HG03064 (cell line): Measurements from ENCODE around the gene SLC25A12.

Experiments used
- ATAC-seq: cut with Tn5 transposase; IDR thresholded peaks from one replicate; pipeline ENCODE4 v1.9.1; 2021; ENCODE audit warnings: low read depth; ENCODE audit not compliant: unreplicated experiment

SLC25A12 gene

DNA sequence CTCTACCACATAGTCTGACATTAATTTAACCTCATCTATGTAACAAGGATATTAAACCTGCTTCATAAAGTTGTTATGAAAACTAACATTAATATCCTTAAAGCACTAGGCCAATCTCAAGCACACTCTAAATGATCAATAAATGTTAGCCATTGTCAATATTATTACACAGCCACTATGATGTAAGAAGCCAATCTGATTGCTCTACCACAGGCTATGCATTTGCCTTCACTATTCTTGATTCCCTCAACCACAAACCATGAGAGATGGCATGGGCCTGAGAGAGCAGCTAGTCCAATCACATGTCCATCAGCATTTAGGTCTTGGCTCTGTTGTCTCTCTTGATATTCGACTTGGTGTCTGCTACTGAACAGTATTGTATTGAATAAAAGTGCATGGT lies 4.2 kb downstream of the SLC25A12 start:
- ATAC-seq, result no peak

DNA sequence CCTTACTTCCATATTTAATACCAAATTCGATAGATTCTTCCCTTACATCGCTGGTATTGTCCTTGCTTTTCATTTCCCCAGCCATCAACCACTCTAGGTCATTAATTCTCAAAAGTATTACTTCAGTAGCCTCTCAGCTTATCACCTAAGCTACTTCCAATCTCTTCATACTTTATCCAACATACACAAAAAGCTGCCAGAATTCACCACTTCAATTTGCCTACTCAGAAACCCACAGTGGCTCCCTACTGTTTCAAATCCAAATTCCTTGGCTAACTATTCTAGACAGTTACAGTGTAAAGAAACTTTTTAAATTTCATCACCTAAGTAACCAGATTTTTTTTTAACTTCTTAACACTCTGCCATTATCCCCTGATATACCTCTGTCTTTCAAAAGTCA lies 4.7 kb downstream of the SLC25A12 start:
- no peak for ATAC-seq

DNA sequence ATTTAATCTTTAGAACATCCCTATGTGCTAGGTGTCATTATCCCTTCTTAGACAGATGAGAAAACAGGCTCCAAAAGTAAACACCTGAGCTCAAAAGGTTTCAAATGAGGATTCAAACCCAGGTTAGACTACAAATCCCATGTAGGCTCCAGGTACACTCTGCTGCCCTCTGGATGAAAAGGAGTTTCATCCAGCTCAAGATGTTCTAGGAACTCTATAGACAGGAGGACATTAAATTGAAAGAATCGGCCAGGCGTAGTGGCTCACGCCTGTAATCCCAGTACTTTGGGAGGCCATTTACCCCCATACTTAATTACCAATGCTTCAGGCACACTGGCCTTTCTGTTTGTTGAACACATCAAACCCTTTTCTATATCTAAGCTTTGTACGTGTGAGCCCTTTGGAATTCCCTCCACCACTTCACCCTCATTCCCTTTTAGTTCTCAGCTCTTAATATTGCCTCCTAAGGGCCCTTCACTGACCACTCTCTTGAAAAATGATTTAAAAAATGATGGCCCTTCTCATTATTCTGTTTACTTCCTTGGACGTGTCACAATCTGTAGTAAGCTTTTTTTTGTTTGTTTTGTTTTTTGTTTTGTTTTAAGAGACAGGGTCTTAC lies 10.7 kb downstream of the SLC25A12 start:
- ATAC-seq, result no peak

DNA sequence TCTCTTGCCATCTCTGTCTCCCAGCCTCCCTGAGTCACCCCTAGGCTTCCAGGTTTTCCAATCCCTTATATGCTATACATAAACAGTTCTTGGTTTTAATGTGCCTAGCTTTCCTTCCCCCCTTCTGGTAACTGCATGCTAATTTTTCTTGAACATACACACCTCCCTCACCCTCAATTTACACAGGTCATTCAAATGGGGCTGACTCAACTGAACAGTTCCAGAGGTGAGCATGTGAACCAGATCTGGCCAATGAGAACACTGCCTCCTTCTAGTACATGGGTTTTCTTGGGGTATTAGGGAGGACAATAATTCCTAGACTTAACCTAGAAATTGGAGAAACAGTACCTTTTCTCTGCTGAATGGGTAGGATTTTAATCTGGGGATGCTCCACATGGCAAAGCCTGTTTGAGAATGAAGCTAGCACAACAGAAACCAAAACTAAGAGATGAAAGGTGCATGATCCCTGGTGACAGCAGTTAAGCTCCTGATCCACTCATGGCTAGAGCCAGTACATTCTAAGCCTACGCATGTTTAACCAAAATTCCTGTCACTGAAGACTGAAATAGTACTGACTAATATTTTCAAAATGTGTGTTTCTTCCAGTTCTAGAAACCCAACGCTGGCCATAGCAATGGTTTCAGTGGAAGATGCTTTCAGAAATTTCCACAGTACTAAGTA lies 11.8 kb downstream of the SLC25A12 start:
- ATAC-seq, result no peak

DNA sequence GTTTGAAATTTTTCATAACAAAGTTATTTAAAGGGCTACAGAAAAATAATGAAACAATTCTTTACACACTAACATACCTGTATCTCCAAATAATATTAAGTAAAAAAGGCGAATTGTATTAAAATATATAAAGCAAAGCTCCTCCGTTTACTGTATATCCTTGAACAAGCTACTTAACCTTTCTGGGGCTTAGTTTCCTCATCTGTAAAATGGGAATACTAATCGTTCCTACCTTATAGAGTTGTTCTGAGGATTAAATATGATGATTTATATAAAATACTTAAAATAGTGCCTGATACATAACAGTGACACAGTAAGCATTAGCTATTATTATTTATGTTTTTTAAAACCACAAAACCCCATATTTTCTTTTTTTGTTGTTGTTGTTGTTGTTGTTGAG lies 13.3 kb downstream of the SLC25A12 start:
- ATAC-seq, result no peak

DNA sequence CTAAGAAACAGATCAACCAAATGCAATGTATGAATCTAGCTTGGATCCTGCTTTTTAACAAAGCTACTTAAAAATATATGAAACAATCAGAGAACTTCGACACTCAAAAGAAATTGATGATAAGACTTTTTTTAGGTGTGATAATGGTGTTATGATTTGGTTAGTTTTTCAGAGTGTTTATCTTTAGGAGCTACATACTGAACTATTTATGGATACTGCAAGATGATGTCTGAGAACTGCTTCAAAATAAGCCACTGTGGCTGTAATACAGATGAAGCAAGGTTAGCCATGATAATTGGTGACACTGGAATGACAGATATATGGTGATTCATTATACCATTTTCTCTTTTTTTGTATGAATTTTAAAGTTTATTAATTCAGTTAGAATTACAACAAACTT lies 14.2 kb downstream of the SLC25A12 start:
- no peak for ATAC-seq

DNA sequence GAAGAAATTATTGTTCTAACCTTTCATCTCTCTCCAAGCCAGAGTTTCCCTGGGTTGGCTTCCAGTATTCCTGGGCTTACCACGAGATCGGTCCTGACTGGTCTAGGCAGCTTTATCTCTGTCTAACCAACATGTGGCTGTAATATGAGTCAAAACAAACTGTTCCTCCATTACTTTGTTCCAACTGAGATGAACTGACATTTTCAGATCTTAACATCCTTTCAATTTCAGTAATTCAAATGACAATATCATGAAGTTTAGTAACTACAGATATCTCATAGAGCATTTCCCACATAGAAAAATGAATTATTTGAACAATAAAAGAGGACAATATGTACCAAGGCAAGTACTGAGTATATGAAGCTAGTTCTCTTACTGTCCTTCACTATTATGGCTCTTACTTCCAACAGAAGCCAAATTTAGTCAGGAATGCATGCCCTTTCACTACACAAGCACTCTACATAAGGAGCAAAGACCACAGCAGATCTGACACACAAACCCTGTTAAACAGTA lies 15.5 kb downstream of the SLC25A12 start:
- no peak for ATAC-seq

DNA sequence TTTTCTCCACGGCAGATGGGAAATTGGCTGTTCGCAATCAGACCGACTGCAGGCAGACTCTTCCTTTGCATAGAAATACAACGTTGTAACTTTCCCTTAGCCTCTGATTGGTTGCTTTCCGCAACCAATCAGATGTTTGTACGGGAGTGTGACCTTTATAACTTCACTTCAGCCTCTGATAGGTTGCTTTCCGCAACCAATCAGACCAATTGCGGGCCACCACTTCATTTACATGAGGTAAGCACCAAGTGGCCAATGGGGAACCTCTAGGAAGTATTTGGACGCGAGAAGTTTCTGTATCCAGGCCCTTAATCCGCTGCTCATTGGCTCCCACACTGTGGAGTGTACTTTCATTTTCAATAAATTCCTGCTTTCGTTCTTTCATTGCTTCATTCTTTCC lies 19.1 kb downstream of the SLC25A12 start:
- ATAC-seq, result no peak

DNA sequence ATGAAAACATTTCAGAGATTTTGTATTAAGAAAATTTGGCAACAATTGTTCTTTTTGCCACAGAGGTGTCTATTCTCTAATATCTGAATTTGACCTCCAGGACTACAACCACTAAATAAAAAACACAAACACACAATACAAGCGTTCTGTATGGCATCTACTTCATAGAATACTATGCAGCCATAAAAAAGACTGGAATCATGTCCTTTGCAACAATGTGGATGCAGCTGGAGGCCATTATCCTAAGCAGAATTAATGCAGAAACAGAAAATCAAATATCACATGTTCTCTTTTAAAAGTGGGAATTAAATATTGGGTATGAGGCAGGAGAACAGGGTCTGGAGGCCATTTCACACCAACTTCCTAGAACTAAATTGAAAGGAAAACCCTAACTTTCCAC lies 19.5 kb downstream of the SLC25A12 start:
- no peak for ATAC-seq

DNA sequence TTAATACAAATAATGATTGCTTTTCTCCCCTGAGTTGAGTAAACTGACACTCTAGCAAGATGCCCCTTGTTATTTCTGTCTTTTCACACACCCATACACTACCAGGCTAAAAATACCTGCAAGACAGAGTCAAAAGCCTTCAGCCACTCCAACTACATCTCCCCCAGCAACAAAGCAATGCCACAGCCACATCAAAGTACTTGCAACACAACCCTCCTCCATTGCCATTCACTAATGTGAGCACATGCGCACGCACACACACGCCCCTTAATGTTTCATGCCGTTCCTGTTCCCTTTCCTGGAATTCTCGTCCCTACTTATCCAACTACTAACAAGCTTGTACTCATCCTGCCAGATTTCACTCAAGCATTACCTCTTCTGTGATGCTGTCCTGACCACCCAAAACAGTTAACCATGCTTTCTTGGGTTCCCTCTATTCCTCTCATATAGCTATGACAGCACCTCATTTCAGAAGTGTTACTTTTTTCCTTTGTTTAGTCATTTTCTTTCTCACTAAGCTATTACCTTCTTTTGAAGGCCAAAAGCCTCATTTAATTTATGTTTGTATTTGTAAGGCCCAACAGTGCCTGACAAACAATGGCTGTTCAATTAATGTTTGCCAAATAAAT lies 29.6 kb downstream of the SLC25A12 start:
- ATAC-seq, result no peak

DNA sequence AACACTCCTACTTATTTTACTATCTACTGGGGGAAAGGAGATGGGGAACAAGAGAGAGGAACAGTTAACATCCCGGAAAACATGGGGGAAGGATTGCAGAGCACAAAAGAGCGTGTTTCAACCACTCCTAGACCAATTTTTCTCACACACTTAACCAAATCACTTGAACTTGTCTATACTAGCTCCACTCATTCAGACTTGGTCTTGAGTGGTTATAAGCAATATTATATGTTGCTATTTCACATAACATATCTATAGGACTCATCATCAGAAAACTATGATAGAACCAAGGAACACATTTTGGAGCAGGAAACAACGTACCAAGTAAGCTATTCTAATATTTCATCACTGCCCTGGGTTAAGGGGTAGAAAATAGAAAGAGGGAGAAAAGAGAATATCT lies 31.5 kb downstream of the SLC25A12 start:
- no peak for ATAC-seq

DNA sequence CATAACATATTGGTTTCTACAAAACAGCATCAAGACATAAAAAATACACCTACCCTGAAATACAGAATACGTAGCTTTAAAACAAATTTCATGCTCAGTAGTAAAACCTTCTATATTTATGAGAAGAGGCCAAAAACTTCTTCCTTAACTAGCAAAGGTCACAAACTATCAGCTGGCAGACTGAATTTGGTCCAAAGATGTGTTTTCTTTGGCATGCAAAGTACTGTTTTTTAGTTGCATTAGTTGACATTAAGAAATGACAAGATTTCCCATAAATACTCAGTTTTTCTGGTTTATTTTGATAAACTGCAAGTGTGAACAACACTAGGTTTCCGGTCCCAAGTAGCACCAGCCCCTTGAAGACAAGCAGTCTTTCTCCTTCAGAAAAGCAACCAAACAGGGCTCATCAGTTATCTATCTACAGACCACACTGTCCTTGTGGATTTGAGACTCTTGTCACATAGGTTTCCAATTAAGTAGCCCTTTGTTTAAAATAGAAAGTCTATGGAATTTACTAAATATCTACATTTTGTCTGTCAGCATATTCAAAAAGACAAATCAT lies 35.6 kb downstream of the SLC25A12 start:
- no peak for ATAC-seq

DNA sequence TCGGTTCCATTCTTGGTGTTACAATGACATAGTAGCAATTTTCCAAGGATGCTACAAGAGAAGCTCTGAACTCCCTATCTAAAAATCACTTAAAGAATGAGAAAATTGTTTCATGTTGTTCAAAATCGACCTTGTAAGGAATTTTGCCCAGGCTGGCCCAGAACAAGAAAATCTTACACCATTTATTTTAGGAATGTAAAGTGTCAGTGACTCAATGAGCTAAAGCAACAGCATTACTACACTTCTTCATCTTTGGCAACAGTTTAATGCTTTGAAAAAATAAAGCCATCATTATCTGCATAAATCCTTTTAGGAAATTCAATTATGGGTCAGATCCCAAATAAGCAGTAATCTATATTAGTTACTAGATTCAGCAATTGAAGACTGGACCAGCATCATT lies 38.6 kb downstream of the SLC25A12 start:
- no peak for ATAC-seq

DNA sequence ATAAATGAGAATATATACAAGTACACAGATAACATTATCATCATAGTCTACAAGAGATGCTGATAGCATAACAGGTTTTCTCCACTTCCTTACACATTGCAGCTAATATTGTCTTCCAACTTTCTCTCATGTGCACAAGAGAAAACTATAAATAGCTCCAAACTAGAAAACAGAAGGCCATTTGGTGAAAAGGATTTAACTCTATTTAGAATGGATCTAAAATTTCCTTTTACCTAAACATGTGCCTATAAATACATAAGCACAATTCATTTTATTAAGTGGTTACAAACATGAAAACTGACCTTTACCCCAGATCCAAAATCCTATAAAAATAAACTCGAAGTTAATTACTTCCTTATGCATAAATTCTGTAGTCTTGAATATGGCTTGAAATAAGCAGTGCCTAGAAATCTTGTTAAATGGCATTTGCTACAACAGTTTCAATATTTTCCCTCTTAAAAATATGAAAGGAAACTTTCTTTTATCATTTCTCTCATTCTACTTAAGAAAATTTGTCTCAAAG lies 41.6 kb downstream of the SLC25A12 start:
- no peak for ATAC-seq

DNA sequence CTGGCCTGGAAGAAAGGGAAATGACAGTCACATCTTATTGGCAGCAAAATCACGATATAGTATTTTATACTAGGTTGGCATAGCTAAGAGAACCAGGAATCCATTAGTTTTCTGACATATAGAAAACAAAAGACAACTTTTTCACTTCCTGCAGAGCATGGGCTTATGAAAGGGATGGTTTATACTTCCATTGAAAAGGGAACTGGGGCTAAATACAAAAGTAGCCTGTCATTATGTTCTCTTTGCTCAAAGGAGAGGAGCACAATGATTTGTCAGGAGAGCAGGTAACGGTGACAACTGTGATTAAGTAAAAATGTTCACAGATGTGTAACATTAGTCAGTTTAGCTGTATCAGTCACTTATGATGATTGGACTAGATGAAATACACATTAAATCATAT lies 46.4 kb downstream of the SLC25A12 start:
- no peak for ATAC-seq

DNA sequence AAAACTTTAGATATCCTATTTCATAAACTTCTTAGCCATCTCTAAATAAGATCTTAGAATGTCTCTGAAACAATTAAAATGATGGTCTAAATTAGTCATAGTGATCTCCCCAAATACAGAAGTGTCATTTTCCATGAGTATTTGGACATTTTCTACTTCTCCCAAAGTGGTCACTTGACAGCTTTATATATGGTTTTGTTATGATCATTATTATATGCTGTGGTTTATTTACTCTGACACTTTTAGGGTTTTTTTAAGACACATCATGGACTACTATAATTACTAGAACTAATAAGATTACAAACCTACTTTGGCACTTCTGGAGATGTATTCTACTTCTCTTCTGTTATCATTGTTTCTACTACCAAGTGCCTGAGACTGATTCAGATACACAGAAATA lies 47.1 kb downstream of the SLC25A12 start:
- no peak for ATAC-seq

DNA sequence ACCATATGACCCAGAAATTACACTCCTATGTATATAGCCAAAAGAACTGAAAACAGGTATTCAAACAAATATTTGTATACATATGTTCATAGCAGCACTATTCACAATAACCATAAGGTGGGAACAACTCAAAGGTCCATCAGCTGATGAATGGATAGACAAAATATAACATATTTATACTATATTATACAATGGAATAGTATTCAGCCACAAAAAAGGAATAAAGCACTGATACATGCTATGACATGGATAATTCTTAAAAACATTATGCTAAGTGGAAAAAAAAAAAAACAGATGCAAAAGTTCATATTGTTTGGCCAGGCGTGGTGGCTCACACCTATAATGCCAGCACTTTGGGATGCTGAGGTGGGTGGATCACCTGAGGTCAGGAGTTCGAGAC lies 52.0 kb downstream of the SLC25A12 start:
- no peak for ATAC-seq

DNA sequence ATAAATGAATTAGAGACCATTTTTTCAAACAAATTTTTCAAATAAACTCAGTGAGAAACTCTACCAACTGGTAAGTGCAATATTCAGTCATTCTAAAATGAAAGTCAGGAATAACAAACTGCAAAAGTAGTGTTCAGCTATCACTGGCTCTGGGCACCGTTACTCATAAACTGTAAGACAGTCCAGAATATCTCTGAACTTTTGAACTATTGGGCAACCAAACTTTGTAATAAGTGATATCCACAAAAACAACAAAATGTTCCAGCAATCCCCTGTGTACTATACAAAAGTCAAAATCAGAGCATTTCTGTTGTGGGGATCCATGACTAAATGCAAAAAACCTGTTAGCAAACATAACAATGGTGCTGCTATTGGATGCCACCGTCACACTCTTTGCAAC lies 56.3 kb downstream of the SLC25A12 start:
- no peak for ATAC-seq

DNA sequence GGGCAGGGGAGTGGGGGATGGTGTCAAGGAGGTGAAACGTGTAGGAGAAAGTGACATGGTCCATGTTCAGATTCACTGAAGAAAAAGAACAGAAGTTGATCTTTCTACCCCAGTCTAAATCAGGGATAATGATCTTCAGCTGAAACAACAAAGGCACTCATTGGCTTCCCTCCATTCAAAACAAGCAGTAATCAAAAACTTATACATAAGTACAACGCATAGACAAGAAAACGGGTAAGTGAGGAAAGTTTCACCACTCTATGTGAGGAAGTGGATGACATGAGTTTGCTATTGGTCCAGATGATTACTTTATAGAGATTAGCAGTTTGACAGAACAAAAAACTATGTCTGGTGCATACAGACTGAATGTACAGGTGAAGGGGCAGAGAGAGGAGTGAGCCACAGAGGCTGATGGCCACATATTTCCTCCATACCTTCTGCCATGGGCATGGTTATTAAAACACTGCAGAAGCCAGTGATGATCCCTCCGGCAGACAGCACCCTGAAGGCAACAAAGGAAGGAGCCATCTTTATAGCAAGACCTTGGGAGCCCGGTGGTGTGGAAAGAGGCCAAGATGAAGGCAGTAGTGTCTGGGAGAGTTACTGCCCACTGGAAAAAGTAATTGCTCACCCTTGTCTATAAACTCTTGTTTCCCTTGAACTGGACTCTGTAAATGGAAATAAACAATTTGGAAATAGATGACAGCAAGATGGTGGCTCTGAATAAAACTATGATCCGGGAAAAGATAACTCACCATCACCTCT lies 57.7 kb downstream of the SLC25A12 start:
- no peak for ATAC-seq

DNA sequence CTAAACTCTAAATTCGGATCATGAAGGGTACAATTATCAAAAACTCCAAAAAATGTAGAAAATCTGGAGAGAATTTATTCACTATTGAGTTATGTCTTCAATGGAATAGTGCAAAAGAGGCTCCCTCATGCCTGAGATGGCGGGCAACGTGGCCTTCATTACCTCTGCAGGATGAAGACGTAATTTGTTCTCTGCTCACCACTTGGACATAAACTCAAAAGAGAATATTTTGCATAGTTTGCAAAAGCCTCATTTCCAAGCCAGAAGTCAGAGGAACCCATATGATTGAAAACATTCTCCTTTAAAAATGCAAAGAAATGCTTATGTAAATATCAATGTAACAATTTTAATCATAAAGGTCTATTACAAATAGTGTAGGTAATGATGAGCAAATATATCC lies 58.7 kb downstream of the SLC25A12 start:
- no peak for ATAC-seq

DNA sequence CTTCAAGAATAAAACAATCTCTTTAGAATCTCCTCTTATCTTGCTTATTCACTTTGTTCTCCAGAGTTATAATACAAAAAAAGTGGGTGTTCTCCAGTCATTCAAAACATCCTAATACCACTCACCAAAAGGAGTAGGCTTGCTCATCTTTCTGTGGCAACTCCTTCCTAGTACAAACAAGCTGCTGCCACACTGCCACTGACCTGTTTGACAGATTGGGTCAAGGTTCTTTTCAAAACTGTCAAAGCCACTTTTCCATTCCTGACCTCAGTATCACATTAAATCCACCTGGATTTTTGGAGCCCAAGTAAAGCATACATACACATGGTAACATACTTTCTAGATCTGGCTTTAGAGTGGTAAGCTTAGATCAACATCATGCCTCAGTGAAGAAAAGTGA lies 59.8 kb downstream of the SLC25A12 start:
- ATAC-seq, result no peak
